Uterus (tissue), 2 donors: ENCODE results near the gene PDGFRB.

Experiments
- CTCF ChIP-seq, 4 experiments: fragments of 200-600 bp in 2 of 4; fragments of 450-650 bp in 2 of 4; sonication (generic) in 2 of 4; IDR thresholded peaks; one replicate each; pipeline ENCODE4 v1.5.1; 2016 to 2019; ENCODE audit warnings: antibody characterized with exemption in 4 of 4, mild to moderate bottlenecking in 2 of 4, moderate library complexity in 1 of 4
- POLR2A ChIP-seq, 2 donors: fragments of 450-650 bp; IDR thresholded peaks; one replicate each; pipeline ENCODE4 v1.6.1; 2016; ENCODE audit warnings: antibody characterized with exemption in 2 of 2, mild to moderate bottlenecking in 1 of 2, moderate library complexity in 1 of 2

- TF ChIP-seq CTCF (IDR thresholded peaks at IDR 0.05) (no peak), POLR2A (IDR thresholded peaks at IDR 0.05) (no peak)
These were observed 32.6 kb upstream of the PDGFRB start for GRCh38 chr5:150188146-150188842.
